Endothelial cell of umbilical vein (primary cell): Measurements from ENCODE around the gene ZNF668. TPM values are rescaled to one million over a fixed set of nuclear protein-coding genes. Genes with fewer than 3 reads are reported as not detected.

Experiments used
- BruUV-seq: library from RNA; stranded (reverse); fragments of 400-500 nt; replicated peaks from 2 replicates; lab custom pipeline; 2021; lab: Mats Ljungman, UMichigan
- CTCF ChIA-PET: fragments of 300-600, 350-600 bp; sonication (Branson Sonifier 250); formaldehyde crosslinking; loops from one replicate; lab custom pipeline; 2021; ENCODE audit warnings: antibody characterized with exemption, inconsistent platforms; lab: Charles Lee
- POLR2A ChIA-PET: fragments of 300-600, 350-600 bp; sonication (Branson Sonifier 250); formaldehyde crosslinking; loops from one replicate; lab custom pipeline; 2021; ENCODE audit warnings: antibody characterized with exemption, inconsistent platforms; lab: Charles Lee
- DNase-seq: peaks from one replicate; pipeline ENCODE4 v3.0.0-alpha.2; 2011; ENCODE audit warnings: low read depth, low spot score
- FAIRE-seq: peaks from 2 replicates; lab custom pipeline; 2011; peaks lifted over from hg19 to GRCh38; lab: Jason Lieb, UNC
- H2AFZ ChIP-seq: 2 replicates; pipeline ENCODE4 v1.6.0; 2012; ENCODE audit warnings: low read depth, low read length, control low read depth, inconsistent platforms
- H3K27ac ChIP-seq: 2 replicates; pipeline ENCODE4 v1.5.1; 2011; ENCODE audit warnings: low read depth, mild to moderate bottlenecking, control low read depth, low read length, moderate library complexity; ENCODE audit not compliant: insufficient read depth
- H3K27me3 ChIP-seq, 2 experiments: 2 replicates each; pipeline versions ENCODE4 v1.6.0 to v1.6.1; 2011; ENCODE audit warnings: low read length in 2 of 2, mixed read lengths in 1 of 2; ENCODE audit not compliant: control insufficient read depth in 2 of 2, insufficient read depth in 2 of 2
- H3K36me3 ChIP-seq, 2 experiments: 2 replicates in 1 of 2; 3 replicates in 1 of 2; pipeline ENCODE4 v1.5.1; 2011; ENCODE audit warnings: low read length in 2 of 2, mild to moderate bottlenecking in 1 of 2, moderate library complexity in 1 of 2; ENCODE audit not compliant: control insufficient read depth in 2 of 2, insufficient read depth in 2 of 2; ENCODE audit errors: extremely low read depth in 1 of 2
- H3K4me1 ChIP-seq: 3 replicates; pipeline ENCODE4 v1.5.1; 2011; ENCODE audit warnings: mild to moderate bottlenecking, low read length; ENCODE audit not compliant: control insufficient read depth, insufficient read depth; ENCODE audit errors: extremely low read depth
- H3K4me2 ChIP-seq: 2 replicates; pipeline ENCODE4 v1.6.1; 2011; ENCODE audit warnings: low read length, control low read depth, mixed read lengths; ENCODE audit not compliant: insufficient read depth
- H3K4me3 ChIP-seq, 3 experiments: fragments of 200-600 bp in 1 of 3; sonication (generic), shearing (Covaris generic) in 1 of 3; replicated peaks in 1 of 3; 2 replicates each; pipeline ENCODE4 v1.5.1; 2011 to 2016; ENCODE audit warnings: control low read depth in 3 of 3, low read length in 3 of 3, mild to moderate bottlenecking in 2 of 3, inconsistent platforms in 1 of 3, low read depth in 1 of 3, moderate library complexity in 1 of 3; ENCODE audit not compliant: insufficient read depth in 1 of 3
- H3K79me2 ChIP-seq: 2 replicates; pipeline ENCODE4 v1.6.0; 2012; ENCODE audit warnings: low read length, inconsistent platforms; ENCODE audit not compliant: control insufficient read depth, insufficient read depth
- H3K9ac ChIP-seq: replicated peaks from 2 replicates; pipeline ENCODE3; 2011; ENCODE audit warnings: low read length, control low read depth; ENCODE audit not compliant: insufficient read depth; ENCODE audit errors: extremely low read depth
- H3K9me1 ChIP-seq: replicated peaks from 3 replicates; pipeline ENCODE4 v1.6.0; 2011; ENCODE audit warnings: mild to moderate bottlenecking, low read length; ENCODE audit not compliant: control insufficient read depth, insufficient read depth; ENCODE audit errors: extremely low read depth
- H3K9me3 ChIP-seq: replicated peaks from 2 replicates; pipeline ENCODE4 v1.5.1; 2012; ENCODE audit warnings: low read length, inconsistent platforms; ENCODE audit not compliant: control insufficient read depth, insufficient read depth
- H4K20me1 ChIP-seq: replicated peaks from 2 replicates; pipeline ENCODE3; 2011; ENCODE audit warnings: mild to moderate bottlenecking, low read length; ENCODE audit not compliant: control insufficient read depth, insufficient read depth; ENCODE audit errors: extremely low read depth
- CTCF ChIP-seq, 2 donors: IDR thresholded peaks; 1 replicate in 1 of 2; 2 replicates in 1 of 2; pipeline ENCODE4 v1.5.1; 2011; ENCODE audit warnings: low read length in 2 of 2, mild to moderate bottlenecking in 2 of 2, moderate library complexity in 2 of 2, control low read depth in 1 of 2, inconsistent platforms in 1 of 2, low read depth in 1 of 2; ENCODE audit not compliant: insufficient read depth in 1 of 2; ENCODE audit errors: extremely low read depth in 1 of 2
- EZH2 ChIP-seq: IDR thresholded peaks from 2 replicates; pipeline ENCODE4 v1.6.1; 2012; ENCODE audit warnings: borderline replicate concordance, low read depth, mild to moderate bottlenecking, moderate library complexity, low read length, inconsistent platforms; ENCODE audit not compliant: severe bottlenecking
- FOS ChIP-seq: IDR thresholded peaks from 2 replicates; pipeline ENCODE4 v1.6.1; 2011; ENCODE audit warnings: mild to moderate bottlenecking, low read length, moderate library complexity, borderline replicate concordance; ENCODE audit not compliant: insufficient read depth
- GATA2 ChIP-seq: IDR thresholded peaks from 2 replicates; pipeline ENCODE4 v1.7.0; 2011; ENCODE audit warnings: low read depth, mild to moderate bottlenecking, moderate library complexity, mixed read lengths, low read length; ENCODE audit not compliant: insufficient read length, insufficient read depth
- JUN ChIP-seq: IDR thresholded peaks from 2 replicates; pipeline ENCODE4 v1.6.1; 2011; ENCODE audit warnings: borderline replicate concordance, low read depth; ENCODE audit not compliant: insufficient read length, insufficient read depth
- MAX ChIP-seq: IDR thresholded peaks from 2 replicates; pipeline ENCODE4 v1.6.1; 2011; ENCODE audit not compliant: insufficient read depth, insufficient read length
- MYC ChIP-seq: IDR thresholded peaks from one replicate; pipeline ENCODE4 v1.6.1; 2011; ENCODE audit warnings: mild to moderate bottlenecking, low read depth, low read length
- POLR2A ChIP-seq: IDR thresholded peaks from 2 replicates; pipeline ENCODE4 v1.6.1; 2012; ENCODE audit warnings: low read depth, mild to moderate bottlenecking, control low read depth, low read length
- POLR2AphosphoS5 ChIP-seq: IDR thresholded peaks from 2 replicates; pipeline ENCODE4 v1.6.1; 2012; ENCODE audit warnings: low read depth, mild to moderate bottlenecking, control low read depth, low read length, moderate library complexity; ENCODE audit not compliant: insufficient read depth
- dilution Hi-C: fragments of 300-500 bp; cut with MboI; formaldehyde crosslinking; loops from one replicate; pipeline ENCODE4 v1.15.0; 2019; ENCODE audit warnings: low sequenced_read_pairs; ENCODE audit not compliant: extremely low pct_ligation_motif_present
- intact Hi-C: fragments of 100-400 bp; cut with micrococcal nuclease; formaldehyde crosslinking; loops from one replicate; pipeline ENCODE4 v1.10.0; 2022
- polyA plus RNA-seq, 4 experiments: library from polyadenylated mRNA; depleted of rRNA in 3 of 4; stranded (reverse) in 3 of 4; unstranded in 1 of 4; fragments of >200 nt; gene quantifications; 2 replicates each; pipeline versions ENCODE4 v1.2.1 to v1.2.3, GENCODE V29; 2011 to 2012; ENCODE audit warnings: missing spikeins in 1 of 4
- total RNA-seq: library from RNA; stranded (reverse); gene quantifications from 2 replicates; pipeline ENCODE4 v1.2.3, GENCODE V29; 2021

ZNF668 gene
- total and polyA plus RNA-seq, 2 donors (not counting 3 experiments of a cell fraction or from before 2014, with no cell fraction given) = 11.8 to 13.3 TPM

- TF ChIP-seq FOS (no peak), MAX (no peak), CTCF (IDR thresholded peaks at IDR 0.05; ENCODE audit: extremely low read depth in 1 of 2, insufficient read depth in 1 of 2, low read depth in 1 of 2, low read length in 2 of 2) (no peak), GATA2 (no peak), POLR2AphosphoS5 (no peak), POLR2A (no peak), JUN (no peak), EZH2 (no peak), MYC (no peak)
- intact Hi-C loops = loop anchor here (10.0 kb wide), 1 partner anchor 786 kb away; no protein-coding TSS in a partner anchor
- Histone ChIP-seq H4K20me1 (no peaks in the 10 kb centered on the region), H3K27ac (no peak overlapping the region), H3K4me2 (no peak overlapping the region), H3K9me3 (no peaks in the 10 kb centered on the region), H3K9me1 (no peaks in the 10 kb centered on the region), H3K4me3 (no peak overlapping the region), H3K79me2 (peaks cover 26% of the 10 kb centered on the region), H3K27me3 (no peaks in the 10 kb centered on the region), H3K4me1 (peaks cover 4% of the 10 kb centered on the region), H3K36me3 (peaks cover 3 to 37% of the 10 kb centered on the region in 2 experiments), H3K9ac (no peak overlapping the region), H2AFZ (no peak overlapping the region)
- no peak for DNase-seq
- ChIA-PET POLR2A (no interaction called here), CTCF (no interaction called here)
- no peak for FAIRE-seq
- dilution Hi-C loops = no loop called here
- BruUV-seq = no TSS peak
These were observed 4.7 kb upstream of the ZNF668 start for GRCh38 chr16:31078597-31079341.
